Chondrocyte (in vitro differentiated cells): ENCODE results near the gene USP2. TPM values are rescaled to one million over a fixed set of nuclear protein-coding genes. Genes with fewer than 3 reads are reported as not detected.

Experiments used
- DNase-seq: peaks from one replicate; pipeline ENCODE4 v3.0.0; 2021; ENCODE audit warnings: mixed read lengths, low spot score
- H3K27ac Mint-ChIP-seq: one replicate; pipeline ENCODE4 v1.8.0; 2021; ENCODE audit warnings: mild to moderate bottlenecking, moderate library complexity, mixed read lengths; ENCODE audit not compliant: unreplicated experiment
- H3K27me3 Mint-ChIP-seq: 2 replicates; pipeline ENCODE4 v1.8.0; 2021; ENCODE audit warnings: low read depth, mixed read lengths
- H3K36me3 Mint-ChIP-seq: 2 replicates; pipeline ENCODE4 v1.8.0; 2021; ENCODE audit warnings: low read depth, mixed read lengths
- H3K4me1 Mint-ChIP-seq: 2 replicates; pipeline ENCODE4 v1.8.0; 2021; ENCODE audit warnings: low read depth, mild to moderate bottlenecking, mixed read lengths
- H3K4me3 Mint-ChIP-seq: one replicate; pipeline ENCODE4 v1.8.0; 2021; ENCODE audit warnings: mild to moderate bottlenecking, moderate library complexity, mixed read lengths; ENCODE audit not compliant: unreplicated experiment
- H3K9me3 Mint-ChIP-seq: 2 replicates; pipeline ENCODE4 v1.8.0; 2021; ENCODE audit warnings: low read depth, mixed read lengths
- CTCF ChIP-seq: fragments of 200-600 bp; sonication (generic); IDR thresholded peaks from 2 replicates; pipeline ENCODE4 v1.5.0; 2021; ENCODE audit warnings: antibody characterized with exemption, mild to moderate bottlenecking, moderate library complexity
- total RNA-seq: library from RNA; stranded (reverse); gene quantifications from 3 replicates; pipeline ENCODE4 v1.2.1, GENCODE V29; 2021

USP2 gene
- total RNA-seq, 1 donor from 2014 or later = 4.1 TPM

DNA sequence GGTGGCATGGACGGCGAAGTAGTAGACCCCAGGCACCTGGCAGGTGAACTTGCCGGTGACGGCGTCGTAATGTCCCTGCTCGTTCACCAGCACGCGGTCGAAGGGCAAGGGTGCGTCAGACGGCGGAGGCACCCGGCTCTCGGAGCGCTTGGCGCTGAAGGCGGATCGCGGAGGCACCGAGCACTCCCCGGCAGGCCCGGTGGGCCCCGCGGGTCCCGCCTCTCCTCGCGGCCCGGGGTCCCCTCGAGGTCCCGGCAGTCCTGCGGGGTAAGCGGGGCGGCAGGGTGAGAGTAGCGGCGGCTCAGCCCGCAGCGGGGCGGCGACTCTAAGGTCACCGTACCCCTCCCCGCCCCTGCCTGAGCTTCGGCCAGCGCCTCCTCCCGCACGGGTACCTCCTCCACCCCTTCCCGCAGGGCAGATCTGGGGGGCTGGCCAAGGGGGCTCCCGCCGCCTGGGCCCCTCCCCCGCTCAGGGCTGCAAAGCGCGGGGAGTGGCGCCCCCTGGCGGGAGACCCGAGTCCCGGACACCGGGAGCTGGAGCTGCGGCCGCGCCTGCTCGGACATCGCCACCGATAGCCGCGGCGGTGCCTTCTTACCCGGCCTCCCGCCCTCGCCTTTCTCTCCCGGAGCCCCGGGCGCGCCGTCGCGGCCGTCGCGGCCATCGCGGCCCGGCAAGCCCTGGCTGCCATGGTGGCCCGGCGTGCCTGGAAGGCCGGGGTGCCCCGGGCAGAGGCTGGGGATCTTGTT, 41.7 kb downstream of the USP2 start:
- Mint-ChIP-seq H3K27ac (no peak overlapping the region), H3K36me3 (no peaks in the 10 kb centered on the region), H3K4me3 (peak overlapping the region; percentile 73), H3K4me1 (peaks cover 54% of the 10 kb centered on the region), H3K9me3 (no peaks in the 10 kb centered on the region), H3K27me3 (peaks cover 11% of the 10 kb centered on the region)
- DNase-seq = peak; percentile 94
- TF ChIP-seq CTCF = peak; percentile 100

GRCh38 chr11:119338965-119339588, 42.4 kb downstream of the USP2 start:
- Mint-ChIP-seq H3K4me1 (peaks cover 56% of the 10 kb centered on the region), H3K27me3 (peaks cover 8% of the 10 kb centered on the region)

DNA sequence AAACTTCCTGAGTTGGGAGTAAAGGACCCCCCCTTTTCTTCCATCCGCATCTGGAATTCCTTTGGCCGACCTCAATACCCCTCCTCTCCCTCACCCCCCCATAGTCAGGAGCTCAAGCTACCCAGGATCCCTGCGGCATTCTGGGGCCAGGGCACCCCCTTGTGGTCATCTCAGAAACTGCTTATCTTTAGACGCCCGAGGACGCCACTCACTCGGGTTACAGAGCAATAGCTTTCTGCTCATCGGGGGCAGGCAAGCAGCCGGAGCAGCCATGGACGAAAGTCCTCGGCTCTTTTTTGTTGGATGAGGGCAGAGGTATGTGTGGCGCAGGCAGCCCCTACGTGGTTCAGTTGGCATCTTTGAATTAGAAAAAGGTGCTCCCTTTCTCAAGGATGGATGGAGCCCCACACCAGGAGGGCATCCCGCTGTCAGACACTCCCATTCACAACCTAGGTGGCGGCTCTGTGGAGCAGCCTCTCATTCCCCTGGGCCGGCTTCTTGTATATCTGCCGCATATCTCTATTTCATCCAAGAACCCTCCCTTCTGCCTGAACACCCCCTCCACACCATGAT, 43.1 kb downstream of the USP2 start:
- peaks cover 59% of the 10 kb centered on the region for H3K4me1 Mint-ChIP-seq
- no peaks in the 10 kb centered on the region for H3K9me3 Mint-ChIP-seq
- no peaks in the 10 kb centered on the region for H3K36me3 Mint-ChIP-seq
- peak; percentile 87 for TF ChIP-seq CTCF
- peaks cover 5% of the 10 kb centered on the region for H3K27me3 Mint-ChIP-seq
- H3K27ac Mint-ChIP-seq = peak overlapping the region; percentile 89
- DNase-seq = peak; percentile 56
- H3K4me3 Mint-ChIP-seq = peak overlapping the region; percentile 73

More at GRCh38 chr11:119338965-119339588, 42.4 kb downstream of the USP2 start:
- DNase-seq = peak; percentile 37
- H3K36me3 Mint-ChIP-seq = no peaks in the 10 kb centered on the region
- peak overlapping the region; percentile 89 for H3K27ac Mint-ChIP-seq
- no peaks in the 10 kb centered on the region for H3K9me3 Mint-ChIP-seq
- TF ChIP-seq CTCF = no peak
- peak overlapping the region; percentile 73 for H3K4me3 Mint-ChIP-seq

DNA sequence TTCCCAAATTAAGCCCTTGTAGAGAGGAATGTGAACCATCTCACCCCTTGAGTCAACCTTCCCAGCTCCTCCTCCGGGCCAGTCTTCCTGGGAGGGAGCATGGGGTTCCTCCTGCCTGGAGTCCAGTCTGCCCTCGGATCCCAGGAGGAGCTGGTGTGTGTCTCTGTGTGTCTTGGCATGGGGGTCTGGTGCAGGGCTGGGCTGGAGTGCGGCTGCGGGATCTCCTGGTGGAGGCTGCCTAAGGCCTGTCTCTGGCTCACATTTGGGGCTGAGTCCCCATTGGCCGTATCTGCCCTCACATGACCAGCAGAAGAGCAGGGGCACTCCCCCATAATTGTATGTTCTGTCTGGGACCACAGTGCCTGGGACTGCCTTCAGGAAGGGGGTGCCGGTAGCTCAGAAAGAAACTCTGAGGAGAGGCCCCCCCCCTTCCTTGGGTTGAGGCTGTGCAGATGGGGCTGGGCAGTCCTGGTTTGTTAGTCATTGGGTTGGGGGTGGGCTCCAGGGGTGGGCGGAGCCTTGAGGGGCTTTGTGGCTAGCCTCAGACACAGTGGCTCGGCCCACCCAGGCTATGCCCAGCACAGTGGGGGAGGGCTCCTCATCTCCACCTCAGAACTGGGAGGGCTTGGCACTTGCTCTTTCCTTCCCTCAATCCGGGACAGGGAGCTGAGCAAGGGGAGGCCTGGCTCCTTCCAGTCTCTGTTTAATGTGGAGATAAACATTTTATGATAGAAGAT, 43.7 kb downstream of the USP2 start:
- Mint-ChIP-seq H3K4me3 (peak overlapping the region; percentile 73), H3K27ac (peak overlapping the region; percentile 89), H3K4me1 (peaks cover 59% of the 10 kb centered on the region), H3K27me3 (peaks cover 2% of the 10 kb centered on the region), H3K36me3 (no peaks in the 10 kb centered on the region), H3K9me3 (no peaks in the 10 kb centered on the region)
- DNase-seq = peak; percentile 77
- TF ChIP-seq CTCF = no peak
